HG03108 (cell line): ENCODE results near the gene TMEM107.

Source experiments
- ATAC-seq: cut with Tn5 transposase; IDR thresholded peaks from one replicate; pipeline ENCODE4 v1.9.1; 2021; ENCODE audit warnings: moderate library complexity; ENCODE audit not compliant: unreplicated experiment

Gene TMEM107

DNA sequence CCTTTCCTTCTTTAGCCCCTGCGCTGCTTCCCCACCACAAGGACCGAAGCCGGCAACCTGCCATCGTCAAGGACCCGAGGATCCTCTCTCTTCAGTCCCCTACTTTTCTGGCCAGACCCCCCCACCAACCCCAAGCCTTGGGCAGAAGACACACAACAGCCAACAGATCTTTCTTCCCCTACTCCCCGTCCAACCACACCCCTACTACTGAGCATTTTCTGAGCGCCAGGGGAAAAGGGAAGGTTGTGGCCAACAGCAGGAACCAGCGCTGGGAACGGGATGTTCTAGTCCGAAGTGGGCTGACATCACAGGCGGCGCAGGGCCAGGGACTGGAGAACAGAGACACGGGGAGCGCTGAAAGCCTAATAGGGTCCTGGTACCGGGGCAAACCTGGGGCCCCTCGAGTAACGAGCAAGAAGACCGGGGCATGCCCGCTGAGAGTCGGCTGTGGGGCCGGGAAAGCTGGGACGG, 24.5 kb downstream of the TMEM107 start:
- ATAC-seq, result no peak

DNA sequence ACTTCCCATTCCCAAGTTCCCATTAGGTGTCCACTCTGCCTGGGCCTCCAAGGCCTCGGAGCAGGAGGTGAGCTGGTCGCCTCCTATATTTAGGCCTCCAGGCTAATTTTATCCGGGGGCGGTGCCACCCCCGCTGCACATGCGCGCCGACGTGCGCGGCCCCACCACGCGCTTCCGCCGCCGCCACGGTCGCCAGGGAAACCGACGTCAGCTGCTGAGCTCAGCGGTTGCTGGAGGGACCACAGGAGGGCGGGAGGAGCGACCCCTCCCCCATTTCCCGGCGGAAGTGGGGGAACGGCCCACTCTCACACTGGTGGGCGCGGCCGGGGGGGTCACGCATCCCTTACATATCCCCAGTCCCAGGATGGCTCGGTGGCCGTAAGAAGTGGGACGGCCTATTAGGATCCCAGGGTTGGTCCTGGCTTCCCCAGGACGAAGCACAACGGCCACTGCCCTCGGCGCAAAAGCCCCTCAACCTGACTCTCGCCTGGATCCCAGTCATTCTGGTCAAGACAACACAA, 25.0 kb downstream of the TMEM107 start:
- peak; percentile 42 for ATAC-seq

DNA sequence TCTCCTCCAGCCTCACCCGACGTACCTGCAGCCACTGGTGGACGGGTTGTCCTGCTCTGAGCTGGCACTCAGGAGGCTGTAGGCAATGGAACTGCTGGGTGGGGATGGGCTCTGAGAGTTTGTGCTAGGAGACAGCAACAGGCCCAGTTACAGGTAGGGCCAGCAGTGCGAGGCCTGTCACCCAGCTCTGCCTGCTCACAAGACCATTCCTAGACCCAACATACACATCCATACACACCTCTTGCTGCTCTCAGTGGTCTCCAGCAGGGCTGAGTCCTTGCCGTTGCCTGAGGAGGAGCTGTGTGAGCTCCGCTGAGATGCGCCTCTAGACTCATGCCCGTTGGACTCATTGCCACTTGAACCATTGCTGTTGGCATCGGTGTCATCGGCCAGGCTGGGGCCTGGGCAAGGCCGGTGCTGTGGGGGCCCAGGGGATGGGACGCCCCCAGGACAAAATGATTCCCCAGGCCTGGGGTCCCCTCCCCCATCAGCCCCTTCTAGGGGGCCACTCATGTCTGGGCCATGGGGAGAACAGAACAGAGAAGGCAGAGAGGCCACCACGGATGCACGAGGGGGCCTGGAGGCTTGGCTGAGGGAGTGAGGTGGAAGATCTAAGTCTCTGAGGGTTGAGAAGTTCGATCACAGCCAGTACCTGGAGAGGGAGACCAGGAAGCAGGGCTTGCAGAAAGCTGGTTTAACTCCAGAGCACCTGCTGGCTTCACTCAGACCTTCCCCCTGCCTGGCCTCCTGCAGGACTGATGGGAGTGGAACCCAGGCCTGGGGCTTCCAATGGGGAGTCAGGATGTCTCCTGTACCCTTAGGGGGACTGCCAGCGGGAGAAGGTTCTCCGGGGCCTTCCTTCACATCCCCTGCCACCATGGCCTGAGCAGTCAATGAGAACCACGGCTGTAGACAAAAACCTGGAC, 25.7 kb downstream of the TMEM107 start:
- ATAC-seq, result no peak

DNA sequence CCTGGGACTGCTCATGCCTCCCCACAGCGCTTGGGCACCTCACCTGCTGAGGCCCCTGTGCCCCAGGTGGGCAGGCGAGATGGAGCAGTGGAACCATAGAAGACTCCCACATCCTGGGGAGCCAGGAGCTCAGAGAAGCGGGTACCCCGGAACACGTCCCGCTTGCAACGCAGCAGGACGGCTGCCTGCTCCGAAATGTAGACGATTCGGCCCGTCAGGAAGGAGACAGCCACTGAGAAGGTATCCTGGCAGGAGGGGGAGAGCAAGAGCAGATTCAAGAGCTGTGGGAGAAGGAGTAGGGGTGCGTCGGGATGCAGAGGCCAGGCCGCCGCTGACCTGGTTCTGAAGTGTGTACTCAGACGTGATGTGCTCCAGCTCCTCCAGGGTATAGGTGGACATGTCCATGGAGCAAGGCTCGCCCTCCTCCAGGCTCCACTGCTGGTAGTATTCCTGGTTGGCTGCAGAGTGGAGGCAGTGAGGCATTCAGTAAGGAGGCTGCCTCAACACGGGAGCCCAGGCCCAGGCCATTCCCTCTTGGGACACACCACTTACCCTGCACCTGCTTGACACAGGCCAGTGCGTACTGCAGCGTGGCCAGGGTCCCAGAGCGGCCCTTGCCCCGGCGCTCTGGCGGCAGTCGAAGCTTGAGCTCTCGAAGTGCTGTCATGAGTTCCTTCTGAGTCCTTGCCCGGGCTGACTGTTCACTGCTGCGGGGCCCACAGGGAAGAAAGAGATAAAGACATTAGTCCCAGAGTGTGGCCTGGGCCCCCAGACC, 26.6 kb downstream of the TMEM107 start:
- no peak for ATAC-seq

DNA sequence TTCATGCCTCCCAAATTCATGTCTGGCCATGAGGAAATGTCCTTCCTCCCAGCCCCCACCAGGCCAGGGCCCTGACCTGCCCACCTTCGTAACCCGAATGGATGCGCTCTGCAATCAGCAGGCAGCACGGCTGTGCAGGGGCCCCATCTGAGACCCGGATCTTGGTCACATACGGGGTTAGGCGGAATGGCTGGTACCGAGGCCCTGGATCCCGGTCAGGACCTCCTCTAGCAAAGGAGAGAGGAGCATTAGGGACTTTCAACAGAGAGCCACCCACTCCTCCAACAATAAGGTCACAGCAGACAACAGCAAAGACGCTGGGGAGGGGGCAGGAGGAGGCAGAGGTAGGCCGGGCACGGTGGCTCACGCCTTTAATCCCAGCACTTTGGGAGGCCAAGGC, 27.6 kb downstream of the TMEM107 start:
- ATAC-seq, result no peak

DNA sequence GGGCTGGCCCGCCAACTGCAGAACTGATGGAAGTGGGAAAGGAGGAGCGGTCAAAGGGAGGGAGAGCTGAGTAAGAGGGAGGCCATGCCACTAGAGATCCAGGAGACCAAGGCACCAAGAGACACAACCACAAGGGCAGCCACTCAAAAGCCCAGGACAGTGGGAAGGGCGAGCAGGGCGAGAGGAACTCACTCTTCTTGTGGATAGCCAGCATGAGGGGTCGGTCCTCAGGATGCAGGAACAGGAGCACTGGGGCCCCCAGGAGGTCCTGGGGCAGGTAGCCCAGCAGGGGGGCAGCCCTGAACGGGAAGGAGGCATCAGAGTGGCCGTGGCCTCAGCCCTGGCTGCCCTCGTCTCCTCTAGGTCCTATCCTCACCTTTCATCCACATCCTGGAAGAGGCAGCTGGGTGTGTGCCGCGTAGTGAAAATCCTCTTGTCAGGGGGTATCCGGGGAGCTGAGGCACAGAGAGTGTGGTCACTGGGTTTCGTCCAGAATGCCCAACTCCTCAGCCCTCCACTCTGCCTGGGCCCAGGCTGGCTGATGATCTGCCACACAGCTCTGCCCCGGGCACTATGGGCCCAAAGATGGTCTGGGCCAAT, 28.3 kb downstream of the TMEM107 start:
- ATAC-seq, result no peak

DNA sequence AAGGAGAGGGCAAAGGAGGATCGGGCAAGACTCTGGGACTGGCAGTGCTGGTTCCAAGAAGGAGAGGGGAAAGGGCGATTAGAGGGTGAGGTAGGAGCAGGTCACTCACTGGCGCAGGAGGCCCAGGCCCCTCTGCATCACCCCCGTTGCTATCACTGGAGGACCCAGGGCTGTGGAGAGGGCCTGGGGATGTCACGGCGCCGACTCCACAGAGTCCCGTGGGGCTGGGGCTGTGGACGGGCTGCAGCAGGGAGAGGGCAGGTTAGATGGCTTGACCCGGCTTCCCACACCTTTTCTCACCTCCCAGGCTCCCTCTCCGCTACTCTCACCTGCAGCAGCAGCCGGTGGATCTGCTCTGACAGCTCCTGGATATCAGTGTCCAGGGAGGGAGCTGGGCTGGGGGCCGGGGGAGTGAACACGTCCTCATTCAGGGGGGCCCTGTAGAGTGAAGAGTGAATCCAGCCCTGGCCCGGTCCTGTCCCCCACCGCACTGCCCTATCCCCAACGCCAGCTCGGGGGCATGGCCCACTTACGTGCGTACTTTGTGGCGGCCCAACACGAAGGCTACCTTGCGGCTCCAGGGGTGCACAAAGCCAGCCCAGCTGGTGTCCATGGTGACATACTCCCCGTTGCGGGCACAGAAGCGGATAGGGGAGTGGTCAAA, 28.9 kb downstream of the TMEM107 start:
- ATAC-seq, result no peak

DNA sequence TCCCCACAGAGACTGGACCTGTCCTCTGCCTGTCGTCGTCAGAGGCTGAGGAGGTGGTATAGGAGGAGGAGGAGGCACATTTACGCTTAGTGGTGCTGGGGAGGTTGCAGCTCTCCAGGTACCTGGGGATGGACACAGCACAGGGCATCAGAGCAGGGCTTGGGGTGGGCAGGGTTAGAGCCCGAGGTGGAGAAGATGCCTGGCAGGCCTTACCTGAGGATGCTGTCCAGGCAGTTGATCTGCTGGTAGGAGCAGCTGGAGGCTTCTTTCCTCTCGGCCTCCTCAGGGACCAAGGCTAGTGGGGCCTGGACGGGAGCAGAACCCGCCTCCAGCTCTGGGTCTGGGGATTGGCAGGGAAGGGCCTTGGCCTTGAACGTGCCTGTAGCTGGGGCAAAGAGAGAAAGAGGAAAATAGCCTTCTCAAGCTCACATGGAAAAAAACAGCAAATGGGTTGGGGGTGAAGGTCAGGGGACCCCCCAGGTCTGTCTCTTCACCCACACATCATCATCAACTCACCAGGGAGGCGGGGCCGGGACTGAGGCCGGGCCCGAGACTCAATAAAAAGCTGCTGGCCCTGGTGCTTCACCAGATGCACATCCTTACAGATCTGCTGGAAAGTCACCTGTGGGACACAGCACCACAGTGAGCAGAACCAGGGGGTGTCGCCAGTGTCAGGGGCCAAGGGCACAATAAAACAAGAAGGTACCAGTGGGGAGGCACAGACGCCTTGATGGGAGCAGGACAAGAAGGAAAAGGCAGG, 29.6 kb downstream of the TMEM107 start:
- no peak for ATAC-seq

DNA sequence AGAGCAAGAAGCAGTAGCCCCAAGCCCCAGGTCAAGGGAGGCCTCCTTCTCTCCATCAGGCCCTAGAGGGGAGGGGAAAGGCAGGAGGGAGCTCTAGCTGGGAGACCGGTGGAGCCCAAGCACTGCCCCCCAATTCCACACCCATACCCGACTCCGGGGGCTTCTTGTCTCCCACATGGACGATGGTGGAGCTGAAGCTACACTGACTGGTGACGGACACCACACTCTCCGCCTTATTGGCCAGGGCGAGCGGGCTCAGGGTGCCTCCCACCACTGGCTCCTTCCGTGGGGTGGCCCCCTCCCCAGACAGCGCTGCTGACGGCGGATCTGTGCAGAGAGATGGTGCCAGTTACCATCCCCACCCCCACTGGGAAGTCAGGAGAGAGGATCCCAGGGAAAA, 30.4 kb downstream of the TMEM107 start:
- ATAC-seq, result no peak

DNA sequence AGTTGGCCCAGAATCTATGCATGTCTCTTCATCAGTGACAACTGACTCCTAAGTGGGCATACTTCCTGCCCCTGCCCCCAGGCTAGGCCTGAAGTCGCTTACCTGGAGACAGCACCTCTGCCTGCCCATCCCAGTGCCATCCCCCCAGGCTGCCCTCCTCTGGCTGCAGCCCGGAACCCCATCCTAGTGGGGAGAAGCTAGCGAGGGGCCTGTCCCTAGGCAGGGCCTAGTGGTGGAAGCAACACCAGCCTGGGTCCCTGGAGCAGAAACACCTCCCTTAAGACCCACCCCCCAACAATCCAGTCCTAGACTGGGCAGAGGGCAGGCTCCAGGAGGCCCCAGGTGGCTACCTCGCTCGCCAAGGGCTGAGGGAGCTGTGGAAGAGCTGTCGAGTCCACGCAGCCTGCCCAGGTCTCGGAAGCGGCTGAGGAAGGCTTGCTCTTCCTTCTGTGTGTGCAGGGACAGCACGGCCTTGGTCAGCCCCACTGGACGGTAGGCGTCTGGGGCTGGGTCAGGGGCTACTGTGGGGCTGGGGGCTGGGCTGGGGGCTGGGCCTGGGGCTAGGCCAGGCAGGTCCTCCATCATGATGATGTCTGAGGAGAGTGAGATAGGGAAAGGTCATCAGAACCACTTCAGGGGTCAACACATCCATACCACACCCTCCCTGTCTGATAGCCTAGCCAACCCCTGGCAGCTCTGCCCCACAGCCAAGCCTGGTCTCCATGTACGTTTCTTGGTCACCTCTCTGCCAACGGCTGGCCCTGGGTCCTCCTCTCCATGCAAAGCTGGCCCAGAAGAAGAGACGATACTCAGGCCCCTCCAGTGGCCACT, 31.6 kb downstream of the TMEM107 start:
- ATAC-seq, result no peak

DNA sequence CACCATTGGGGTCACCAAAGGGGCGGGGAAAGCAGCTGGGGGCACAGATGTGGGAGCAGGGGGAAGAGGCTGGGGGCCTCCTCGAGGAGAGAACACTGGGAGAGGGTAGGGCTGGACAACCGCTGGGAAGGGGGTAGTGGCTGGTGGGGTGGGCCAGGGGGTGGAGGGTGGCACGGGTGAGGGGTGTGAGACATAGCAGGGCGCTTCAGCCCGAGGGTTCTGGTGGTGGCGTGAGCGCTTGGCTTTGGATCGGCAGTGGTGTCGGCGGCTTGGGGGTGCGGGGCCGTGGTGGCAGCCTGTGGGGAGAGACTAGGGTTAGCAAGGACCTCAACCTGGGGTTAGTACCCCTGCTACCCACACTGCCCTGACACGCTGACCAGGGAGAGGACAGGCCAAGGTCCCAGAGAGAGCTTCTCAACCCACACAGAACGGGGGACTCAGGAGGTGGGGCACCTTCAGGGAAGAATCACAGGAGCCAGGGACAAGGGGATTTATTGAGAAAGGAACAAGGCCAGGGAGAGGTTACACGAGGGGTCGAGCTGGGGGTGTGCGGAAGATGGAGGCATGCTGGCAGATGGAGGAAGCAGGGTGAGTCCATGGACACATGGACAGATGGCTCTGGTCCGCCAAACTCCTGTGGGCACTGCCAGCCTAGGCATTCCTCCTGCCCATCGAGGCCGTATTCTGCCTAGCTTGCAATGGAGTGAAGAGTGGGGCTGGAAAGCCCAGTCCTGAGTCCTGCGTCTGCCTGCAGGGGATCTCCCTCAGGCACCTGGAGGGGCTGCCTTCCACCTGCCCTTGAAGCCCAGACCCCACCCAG, 32.4 kb downstream of the TMEM107 start:
- ATAC-seq, result no peak

DNA sequence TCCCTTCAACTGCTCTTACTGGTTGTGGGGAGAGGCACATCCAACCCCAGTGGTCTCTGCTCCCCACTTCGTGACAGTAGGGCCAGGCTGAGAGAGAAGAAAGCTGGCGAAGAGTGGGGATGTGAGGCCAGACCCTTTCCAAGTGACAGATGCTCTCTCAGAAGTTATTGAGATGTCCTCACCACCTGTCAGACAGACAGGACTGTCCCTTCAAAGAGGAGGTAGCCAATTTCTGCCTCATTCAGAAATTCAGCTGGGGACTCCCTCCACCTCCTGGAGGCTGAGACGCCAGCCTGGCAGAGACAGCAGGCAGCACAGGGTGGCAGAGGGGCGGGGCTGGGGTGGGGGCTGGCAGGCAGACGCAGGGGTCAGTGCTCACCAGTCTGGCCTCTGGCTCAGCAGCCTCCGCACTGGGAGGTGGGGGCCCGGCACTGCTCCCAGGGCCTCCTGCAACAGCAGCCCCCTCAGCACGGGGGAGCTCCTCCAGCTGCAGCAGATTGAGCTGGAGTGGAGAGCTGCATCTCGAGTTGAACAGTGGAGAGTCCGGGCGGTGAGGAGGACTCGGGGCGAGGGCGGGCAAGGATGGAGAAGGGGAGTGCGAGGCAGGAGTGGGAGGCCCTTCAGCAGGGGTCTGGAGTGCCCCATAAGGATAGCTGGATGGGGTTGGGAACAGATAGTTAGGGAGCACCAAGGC, 33.1 kb downstream of the TMEM107 start:
- ATAC-seq, result no peak

DNA sequence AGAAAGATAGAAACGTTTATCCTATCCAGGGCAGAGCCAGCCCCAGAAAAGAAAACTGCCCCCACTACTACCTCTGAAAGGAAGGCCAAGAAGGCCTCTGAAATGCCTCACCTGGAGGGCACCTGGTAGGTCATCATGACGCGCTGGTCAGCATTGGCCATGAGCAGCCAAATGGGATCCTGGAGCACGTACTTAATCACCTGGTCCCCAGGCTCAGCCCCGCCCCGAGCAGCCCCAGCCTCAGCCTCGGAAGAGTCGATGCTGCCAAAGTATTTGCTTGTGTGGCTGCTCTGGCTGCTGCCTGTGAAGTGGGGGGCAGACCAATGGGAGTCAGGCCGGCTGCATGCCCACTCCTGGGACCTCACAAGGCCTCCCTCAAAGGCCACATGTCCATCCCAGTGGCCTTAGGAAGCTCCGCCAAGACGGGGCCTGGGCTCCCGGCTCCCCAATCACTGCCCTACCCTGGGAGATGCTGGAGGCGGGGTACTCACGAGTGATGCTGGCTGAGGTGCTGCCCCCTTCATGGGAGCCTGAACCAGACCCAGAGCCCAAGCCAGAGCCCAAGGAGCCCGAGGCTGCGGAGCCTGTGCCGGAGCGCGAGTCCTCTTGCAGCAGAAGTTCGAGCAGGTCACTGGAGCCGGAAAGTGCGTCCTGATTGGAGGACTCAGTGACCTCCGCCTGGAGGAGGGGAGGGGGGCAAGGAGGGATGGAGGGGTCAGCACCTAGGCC, 33.9 kb downstream of the TMEM107 start:
- ATAC-seq, result no peak

DNA sequence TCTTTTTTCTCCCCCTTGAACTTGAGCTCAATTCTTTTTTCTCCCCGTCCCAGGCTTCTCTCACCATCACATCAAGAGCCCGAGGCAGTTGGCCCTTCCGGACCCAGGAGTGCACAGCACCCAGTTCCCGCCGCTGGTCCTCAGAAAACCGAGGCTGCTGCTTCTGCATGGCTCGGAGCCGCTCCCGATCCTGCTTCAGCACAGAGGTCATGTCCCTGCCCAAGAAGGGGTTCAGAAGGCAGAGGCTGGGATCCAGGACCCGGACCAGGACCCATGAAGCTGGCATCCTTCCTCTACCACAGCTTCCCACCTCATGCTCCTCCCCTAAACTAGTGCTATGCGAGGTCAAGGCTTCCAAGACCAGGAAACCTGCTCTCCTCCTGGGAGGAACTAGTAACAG, 34.4 kb downstream of the TMEM107 start:
- no peak for ATAC-seq

DNA sequence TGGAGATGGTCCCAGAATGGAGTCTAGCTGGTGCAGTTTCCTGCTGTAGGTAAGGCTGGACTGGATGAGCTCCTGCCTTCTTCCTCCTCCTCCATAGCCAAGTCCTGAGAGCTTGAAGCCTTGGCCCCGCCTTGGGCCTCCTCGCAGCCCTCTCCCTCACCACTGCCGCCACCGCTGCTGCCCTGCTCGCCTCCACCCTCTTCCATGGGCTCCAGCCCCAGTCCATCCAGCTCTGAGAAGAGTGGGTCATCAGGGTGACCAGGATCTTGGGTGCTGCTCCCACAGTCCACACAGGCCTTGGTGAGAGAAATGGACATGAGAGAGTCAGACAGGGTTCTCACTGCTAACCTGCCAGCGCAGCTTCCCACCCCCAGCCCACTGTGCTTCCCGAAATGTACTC, 35.1 kb downstream of the TMEM107 start:
- ATAC-seq, result no peak

DNA sequence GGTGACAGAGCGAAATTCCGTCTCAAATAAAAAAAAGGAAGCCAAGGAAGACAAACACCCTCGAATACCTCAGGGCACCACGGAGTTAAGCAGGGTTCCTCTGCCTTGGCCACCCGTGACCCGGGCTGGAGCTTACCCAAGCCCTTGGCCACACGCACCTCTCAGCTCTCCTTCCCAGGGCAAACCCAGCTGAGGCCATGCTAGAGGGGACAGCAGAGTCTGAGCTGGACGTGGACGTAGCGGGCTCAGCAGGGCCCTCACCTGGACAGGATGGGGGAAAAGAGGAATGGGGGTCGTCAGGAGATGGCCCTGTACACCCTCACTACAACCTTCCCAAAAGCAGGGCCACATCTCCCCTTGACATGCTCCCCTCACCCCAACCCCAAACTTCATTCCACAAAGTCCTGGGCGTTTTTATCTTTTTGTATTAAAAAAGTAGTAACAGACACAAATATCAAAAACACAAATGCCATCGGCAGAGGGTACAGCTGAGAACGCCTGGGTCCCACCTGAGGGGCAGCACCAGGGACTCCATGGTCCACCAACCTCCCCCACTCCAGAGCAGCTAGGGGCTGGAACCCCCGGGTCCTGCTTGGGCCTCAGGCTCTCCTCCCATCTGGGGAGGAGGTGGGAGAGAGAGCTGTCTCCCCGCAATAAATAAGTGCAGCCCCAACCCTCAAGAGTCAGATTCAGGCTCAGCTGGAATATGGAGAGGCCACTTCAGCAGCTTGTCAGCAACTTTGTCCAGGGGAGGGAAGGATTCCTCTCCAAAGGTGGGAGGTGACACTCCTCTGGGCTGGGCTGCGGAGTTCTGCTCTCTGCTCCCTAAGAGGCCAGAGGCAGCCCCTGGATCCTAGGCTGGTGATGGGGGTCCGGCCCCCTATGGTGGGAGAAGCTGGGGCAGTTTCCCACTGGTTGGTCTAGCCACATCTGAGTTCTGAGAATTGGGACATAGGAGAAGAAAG, 35.8 kb downstream of the TMEM107 start:
- ATAC-seq, result no peak
